Skeletal muscle satellite cell (primary cell): ENCODE results near the gene RNF17.
"Not testable (repeated sequence)": the region's sequence is repeated elsewhere in the genome, so short reads cannot be mapped to it uniquely, and the experiment has no call there.

Source experiments
- H3K27me3 ChIP-seq: 2 replicates; pipeline ENCODE4 v1.7.0; 2013; ENCODE audit warnings: low read length; ENCODE audit not compliant: control insufficient read depth, insufficient read depth
- H3K36me3 ChIP-seq: 2 replicates; pipeline ENCODE4 v1.7.0; 2013; ENCODE audit warnings: mild to moderate bottlenecking, control low read depth, low read length; ENCODE audit not compliant: insufficient read depth
- H3K4me1 ChIP-seq: 2 replicates; pipeline ENCODE4 v1.7.0; 2013; ENCODE audit warnings: low read length; ENCODE audit not compliant: control insufficient read depth, insufficient read depth
- H3K4me2 ChIP-seq: 2 replicates; pipeline ENCODE4 v1.7.0; 2013; ENCODE audit warnings: mild to moderate bottlenecking, low read length
- H3K4me3 ChIP-seq: 2 replicates; pipeline ENCODE4 v1.7.0; 2013; ENCODE audit warnings: low read length
- H3K9ac ChIP-seq: 2 replicates; pipeline ENCODE4 v1.7.0; 2013; ENCODE audit warnings: mild to moderate bottlenecking, low read depth, low read length, moderate library complexity
- H3K9me3 ChIP-seq: replicated peaks from 2 replicates; pipeline ENCODE4 v1.7.0; 2013; ENCODE audit warnings: mild to moderate bottlenecking, control low read depth, low read length

The RNF17 gene

DNA sequence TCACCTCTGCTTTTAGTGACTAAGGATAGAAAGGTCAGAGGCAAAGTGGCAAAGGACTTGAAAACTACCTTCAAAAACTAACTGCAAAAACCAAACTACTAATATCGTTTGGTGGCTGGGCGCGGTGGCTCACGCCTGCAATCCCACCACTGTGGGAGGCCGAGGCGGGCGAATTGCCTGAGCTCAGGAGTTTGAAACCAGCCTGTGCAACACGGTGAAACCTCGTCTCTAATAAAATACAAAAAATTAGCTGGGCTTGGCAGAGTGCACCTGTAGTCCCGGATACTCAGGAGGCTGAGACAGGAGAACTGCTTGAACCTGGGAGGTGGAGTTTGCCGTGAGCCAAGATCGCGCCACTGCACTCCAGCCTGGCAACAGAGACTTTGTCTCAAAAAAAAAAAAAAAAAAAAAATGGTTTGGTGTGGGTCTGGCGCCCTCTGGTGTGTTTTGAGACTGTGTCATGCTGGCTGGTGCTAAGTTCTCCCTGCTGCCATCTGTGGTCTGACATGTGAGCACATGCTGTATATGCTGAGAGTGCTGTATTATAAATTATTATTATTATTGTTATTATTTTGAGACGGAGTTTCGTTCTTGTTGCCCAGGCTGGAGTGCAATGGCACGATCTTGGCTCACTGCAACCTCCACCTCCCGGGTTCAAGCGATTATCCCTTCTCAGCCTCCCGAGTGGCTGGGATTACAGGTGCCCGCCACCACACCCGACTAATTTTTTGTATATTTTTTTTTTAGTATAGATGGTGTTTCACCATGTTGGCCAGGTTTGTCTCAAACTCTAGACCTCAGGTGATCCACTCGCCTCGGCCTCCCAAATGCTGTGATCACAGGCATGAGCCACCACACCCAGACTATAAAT lies 36.0 kb upstream of the RNF17 start:
- Histone ChIP-seq H3K4me2 (no peak overlapping the region), H3K4me1 (no peaks in the 10 kb centered on the region)

DNA sequence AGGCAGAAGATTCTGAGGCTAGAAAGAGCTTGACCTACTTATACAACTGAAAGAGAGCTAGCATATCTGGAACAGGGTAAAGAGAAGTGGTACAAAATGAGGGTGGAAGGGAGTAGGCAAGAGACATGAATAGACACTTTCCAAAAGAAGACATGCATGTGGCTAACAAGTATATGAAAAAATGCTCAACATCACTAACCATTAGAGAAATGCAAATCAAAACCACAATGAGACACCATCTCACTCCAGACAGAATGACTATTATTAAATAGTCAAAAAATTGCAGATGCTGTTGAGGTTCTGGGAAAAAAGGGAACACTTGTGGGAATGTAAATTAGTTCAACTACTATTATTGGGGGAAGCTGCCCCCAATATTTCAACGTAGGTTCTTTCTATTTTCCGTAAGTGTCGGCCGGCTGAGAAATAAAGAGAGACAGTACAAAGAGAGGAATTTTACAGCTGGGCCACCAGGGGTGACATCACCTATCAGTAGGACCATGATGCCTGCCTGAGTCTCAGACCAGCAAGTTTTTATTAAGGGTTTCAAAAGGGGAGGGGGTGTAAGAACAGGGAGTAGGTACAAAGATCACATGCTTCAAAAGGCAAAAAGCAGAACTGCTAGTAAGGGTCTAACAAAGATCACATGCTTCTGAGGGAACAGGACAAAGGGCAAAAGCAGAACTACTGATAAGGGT lies 32.9 kb upstream of the RNF17 start:
- H3K9me3 ChIP-seq, H3K4me3 ChIP-seq, H3K4me1 ChIP-seq, H3K36me3 ChIP-seq, H3K4me2 ChIP-seq, H3K9ac ChIP-seq: not testable (repeated sequence)
- peaks cover 12% of the 10 kb centered on the region for H3K27me3 ChIP-seq

More for the DNA sequence above, 36.0 kb upstream of the RNF17 start:
- Histone ChIP-seq H3K4me3 (no peak overlapping the region), H3K27me3 (peaks cover 22% of the 10 kb centered on the region), H3K36me3 (no peaks in the 10 kb centered on the region), H3K9me3 (no peaks in the 10 kb centered on the region), H3K9ac (no peak overlapping the region)

DNA sequence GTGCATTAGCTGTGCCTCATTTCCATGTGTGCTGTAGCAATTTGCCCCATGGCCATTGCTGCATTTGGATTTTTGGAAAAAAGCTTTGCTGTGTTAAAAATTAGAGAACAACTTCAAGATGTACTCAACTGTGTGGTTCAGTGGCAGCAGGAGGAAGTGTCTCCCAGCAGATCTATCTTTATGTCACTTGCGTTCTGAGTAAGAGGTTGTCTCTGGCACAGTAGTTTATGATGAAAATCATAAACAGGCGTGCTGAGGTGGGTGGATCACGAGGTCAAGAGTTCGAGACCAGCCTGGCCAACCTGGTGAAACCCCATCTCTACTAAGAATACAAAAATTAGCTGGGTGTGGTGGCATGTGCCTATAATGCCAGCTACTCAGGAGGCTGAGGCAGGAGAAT lies 29.0 kb upstream of the RNF17 start:
- no peaks in the 10 kb centered on the region for H3K27me3 ChIP-seq
- no peak overlapping the region for H3K9ac ChIP-seq
- H3K4me2 ChIP-seq: no peak overlapping the region
- no peaks in the 10 kb centered on the region for H3K9me3 ChIP-seq
- no peaks in the 10 kb centered on the region for H3K4me1 ChIP-seq
- H3K36me3 ChIP-seq: no peaks in the 10 kb centered on the region
- H3K4me3 ChIP-seq: no peak overlapping the region

DNA sequence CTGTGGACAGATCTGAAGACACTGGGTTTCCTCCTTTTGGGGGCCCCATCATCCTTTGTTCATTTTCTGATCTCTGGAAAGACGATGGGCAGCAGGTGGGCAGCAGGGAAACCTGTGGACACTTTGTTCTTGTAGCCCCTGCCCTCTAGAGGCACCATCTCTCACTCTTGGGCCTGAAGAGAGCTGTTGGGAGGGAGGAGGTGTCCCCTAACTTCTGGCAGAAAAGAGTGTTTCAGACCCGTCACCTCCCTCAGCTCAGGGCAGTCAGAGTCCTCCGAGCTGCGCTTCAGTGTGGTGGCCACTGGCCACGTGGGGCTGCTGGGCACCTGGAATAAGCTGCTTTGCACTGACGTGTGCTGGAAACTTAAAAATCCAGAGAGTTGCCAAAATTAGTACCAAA lies 26.9 kb upstream of the RNF17 start:
- H3K4me3 ChIP-seq: no peak overlapping the region
- H3K36me3 ChIP-seq: no peaks in the 10 kb centered on the region
- H3K9ac ChIP-seq: no peak overlapping the region
- no peaks in the 10 kb centered on the region for H3K9me3 ChIP-seq
- H3K4me1 ChIP-seq: no peaks in the 10 kb centered on the region
- H3K27me3 ChIP-seq: no peaks in the 10 kb centered on the region
- no peak overlapping the region for H3K4me2 ChIP-seq

DNA sequence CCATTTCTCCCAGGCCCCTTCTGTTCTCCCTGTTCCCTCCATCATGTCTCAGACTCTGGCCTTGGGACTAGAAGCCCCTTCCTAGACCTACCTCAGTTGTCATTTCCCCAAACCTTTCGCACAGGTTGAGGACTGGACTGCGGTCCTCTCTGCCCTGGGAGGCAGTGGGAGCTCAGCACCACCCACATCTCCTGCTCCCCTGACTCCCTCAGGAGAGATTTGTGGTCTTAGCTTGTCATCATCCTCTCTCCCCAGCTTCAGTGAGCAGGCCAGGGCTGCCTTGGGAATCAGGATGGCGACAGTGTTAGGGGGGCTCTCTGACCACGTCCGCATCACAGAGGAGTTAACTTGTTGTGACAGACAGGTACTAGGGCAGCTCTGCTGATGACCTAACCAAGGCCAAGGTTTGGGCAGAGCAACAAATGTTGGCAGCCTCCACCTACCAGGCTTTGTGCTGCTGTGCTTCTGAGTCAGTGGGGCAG lies 25.6 kb upstream of the RNF17 start:
- H3K4me2 ChIP-seq: no peak overlapping the region

DNA sequence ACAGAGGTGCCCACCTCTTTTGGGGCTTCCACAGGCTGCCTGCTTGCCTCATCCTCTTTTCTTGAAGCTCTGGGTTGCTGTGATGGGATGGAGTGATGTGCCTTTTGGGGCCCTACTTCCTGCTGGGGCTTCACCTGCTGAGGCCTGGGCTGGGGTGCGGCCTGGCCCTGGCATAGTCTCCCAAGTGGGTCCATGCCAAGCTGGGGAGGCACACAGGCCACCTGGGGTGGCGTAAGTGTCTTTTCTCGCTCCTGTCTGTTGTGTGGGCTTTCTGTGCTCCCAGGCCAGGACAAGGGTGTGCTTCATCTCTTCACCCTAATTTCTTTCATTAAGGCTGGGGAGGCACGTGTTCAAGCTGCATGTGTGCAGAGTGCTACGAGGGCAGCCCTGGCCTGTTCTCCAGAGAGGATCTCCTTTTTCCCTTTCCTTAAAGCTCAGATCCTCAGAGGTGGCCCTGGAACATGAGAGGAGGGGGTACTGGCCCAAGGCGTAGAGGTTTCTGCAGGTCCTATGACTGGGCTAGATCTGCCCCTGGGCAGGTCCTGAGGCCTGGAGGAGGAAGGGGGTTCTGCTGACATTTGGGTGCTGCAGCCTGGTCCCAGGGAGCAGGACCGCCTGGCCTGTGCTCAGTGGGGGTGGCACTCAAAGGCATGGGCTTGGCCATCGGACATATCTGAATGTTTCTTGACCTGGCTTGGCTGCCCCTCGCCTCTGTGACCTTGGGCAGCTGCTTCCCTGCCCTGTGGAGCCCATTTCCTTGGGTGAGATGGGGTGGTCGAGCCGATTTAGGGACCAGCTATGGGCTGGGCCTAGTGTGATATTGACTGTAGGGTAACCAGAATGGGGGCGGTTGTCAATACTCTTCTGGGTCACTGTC lies 23.7 kb upstream of the RNF17 start:
- H3K36me3 ChIP-seq: no peaks in the 10 kb centered on the region
- H3K4me1 ChIP-seq: no peaks in the 10 kb centered on the region
- H3K4me2 ChIP-seq: no peak overlapping the region
- no peak overlapping the region for H3K9ac ChIP-seq
- H3K4me3 ChIP-seq: no peak overlapping the region
- H3K27me3 ChIP-seq: peaks cover 18% of the 10 kb centered on the region
- H3K9me3 ChIP-seq: no peaks in the 10 kb centered on the region

More for the DNA sequence above, 25.6 kb upstream of the RNF17 start:
- H3K4me1 ChIP-seq: no peaks in the 10 kb centered on the region
- H3K36me3 ChIP-seq: no peaks in the 10 kb centered on the region
- no peaks in the 10 kb centered on the region for H3K9me3 ChIP-seq
- no peak overlapping the region for H3K9ac ChIP-seq
- H3K27me3 ChIP-seq: peaks cover 5% of the 10 kb centered on the region
- no peak overlapping the region for H3K4me3 ChIP-seq

DNA sequence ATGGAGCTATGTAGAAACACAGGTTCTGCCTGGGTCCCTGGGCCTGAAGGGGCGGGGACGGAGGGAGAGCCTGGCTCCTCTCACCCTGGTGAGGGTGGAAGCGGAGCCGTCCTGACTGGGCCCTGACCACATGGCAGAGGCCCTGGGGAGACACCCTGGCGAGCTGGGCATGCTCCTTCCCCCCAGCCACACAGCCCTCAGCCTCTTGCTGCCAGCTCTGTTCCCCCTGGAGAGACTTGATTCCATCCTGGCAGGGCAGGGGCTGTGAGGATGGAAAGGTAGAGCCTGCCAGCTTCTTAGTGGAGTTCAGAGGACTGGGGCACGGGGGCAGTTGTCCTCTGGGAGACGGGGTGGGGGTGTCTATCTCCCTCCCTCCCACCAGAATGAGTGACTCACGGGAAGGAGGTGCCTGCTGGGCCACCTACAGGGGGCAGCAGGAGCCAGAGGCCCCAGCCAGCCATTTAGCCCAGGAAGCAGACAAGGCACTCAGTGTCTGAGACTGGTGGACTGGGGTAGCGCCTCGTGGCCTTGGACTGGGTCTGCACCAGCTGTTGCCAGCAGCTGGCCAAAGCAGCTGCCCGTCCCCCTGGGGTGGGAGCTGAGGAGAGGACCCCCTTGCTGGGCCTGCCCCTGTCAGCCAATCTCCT lies 22.8 kb upstream of the RNF17 start:
- no peak overlapping the region for H3K4me2 ChIP-seq
- H3K36me3 ChIP-seq: no peaks in the 10 kb centered on the region
- peaks cover 25% of the 10 kb centered on the region for H3K27me3 ChIP-seq
- no peak overlapping the region for H3K4me3 ChIP-seq
- no peaks in the 10 kb centered on the region for H3K4me1 ChIP-seq
- no peaks in the 10 kb centered on the region for H3K9me3 ChIP-seq
- no peak overlapping the region for H3K9ac ChIP-seq

DNA sequence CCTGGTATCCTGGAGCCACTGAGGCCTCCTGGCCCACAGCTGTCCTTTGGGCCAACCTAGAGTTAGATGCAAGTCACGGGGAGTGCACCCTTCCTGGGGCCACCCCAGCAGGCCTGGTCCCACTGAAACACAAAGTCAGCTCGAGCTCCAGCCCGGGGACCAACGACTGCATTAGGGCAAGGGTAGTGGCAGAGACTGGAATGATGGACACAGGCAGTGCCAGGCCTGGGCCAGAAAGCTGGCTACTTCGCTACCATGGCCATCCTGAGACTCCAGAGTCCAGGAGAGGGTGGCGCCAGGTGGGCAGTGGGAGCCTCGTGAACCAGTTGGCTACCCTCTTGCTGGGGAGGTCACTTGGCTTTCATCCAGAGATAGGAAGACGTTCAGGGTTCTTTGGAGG lies 22.2 kb upstream of the RNF17 start:
- no peaks in the 10 kb centered on the region for H3K9me3 ChIP-seq

DNA sequence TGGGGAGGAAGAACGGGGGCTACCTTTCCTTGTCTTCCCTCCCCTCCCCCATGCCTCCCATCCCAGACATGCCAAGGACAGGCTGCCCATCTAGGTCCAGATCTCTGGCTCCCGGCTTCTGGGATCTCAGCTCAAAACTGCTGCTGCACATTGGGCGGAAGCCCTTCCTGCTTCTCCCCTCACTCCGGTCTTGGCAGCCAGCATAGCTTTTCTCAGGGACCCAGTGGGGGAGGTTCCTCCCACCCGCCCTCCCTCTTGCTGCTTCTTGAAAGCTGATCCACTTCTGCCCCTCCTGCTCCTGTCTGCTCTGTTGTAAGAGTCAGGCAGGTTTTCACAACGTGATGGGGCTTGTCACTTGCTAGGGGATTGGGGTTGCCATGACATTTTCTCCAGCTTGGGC lies 21.7 kb upstream of the RNF17 start:
- H3K4me3 ChIP-seq: no peak overlapping the region
- no peaks in the 10 kb centered on the region for H3K36me3 ChIP-seq
- H3K9ac ChIP-seq: no peak overlapping the region
- peaks cover 2% of the 10 kb centered on the region for H3K4me1 ChIP-seq
- no peak overlapping the region for H3K4me2 ChIP-seq
- H3K9me3 ChIP-seq: no peaks in the 10 kb centered on the region
- H3K27me3 ChIP-seq: peaks cover 37% of the 10 kb centered on the region

More for the DNA sequence above, 22.2 kb upstream of the RNF17 start:
- Histone ChIP-seq H3K27me3 (peaks cover 32% of the 10 kb centered on the region), H3K4me3 (no peak overlapping the region), H3K4me1 (no peaks in the 10 kb centered on the region), H3K9ac (no peak overlapping the region), H3K36me3 (no peaks in the 10 kb centered on the region), H3K4me2 (no peak overlapping the region)

DNA sequence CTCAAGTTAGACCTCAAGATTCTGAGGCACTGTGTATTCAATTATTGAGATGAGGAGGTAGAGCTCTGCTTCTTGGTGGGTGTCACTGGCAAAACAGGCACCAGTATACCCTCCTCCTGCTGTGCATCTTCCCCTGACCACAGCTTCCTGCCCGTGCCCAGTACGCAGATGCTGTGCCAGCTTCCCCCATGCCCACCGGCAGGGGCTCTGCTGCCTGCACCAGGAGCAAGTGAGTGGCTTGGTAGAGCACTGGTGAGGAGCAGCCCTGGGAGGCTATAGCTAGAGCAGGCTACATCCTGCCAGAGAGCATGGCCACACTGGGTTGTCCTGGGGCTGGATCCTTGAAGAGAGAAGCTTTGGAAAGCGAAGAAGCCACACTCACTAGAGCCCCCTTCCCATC lies 21.0 kb upstream of the RNF17 start:
- Histone ChIP-seq H3K9ac (no peak overlapping the region), H3K4me2 (no peak overlapping the region), H3K4me3 (no peak overlapping the region), H3K27me3 (peaks cover 43% of the 10 kb centered on the region), H3K9me3 (no peaks in the 10 kb centered on the region), H3K4me1 (peaks cover 7% of the 10 kb centered on the region), H3K36me3 (no peaks in the 10 kb centered on the region)

DNA sequence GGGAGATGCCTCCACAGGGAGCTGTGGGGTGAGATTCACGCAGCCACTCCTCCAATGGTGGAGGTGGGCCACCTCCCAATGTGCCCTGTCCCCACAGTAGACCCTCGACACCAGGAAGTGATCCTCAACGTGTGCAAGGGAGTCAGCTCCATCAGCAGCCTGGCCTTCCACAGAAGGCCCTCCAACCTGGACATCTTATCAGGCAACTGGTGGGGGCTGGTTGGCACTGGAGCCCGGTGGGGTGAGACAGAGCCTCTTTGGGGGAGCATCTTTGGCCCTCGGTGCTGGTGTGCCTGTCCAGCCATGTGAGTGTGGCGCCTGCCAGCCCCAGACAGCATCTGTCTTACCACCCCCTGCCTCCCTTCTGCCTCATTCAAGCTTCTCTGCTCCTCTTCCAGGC lies 19.7 kb upstream of the RNF17 start:
- no peaks in the 10 kb centered on the region for H3K9me3 ChIP-seq
- H3K4me1 ChIP-seq: peaks cover 7% of the 10 kb centered on the region
- no peak overlapping the region for H3K4me2 ChIP-seq
- no peak overlapping the region for H3K4me3 ChIP-seq
- no peak overlapping the region for H3K9ac ChIP-seq
- no peaks in the 10 kb centered on the region for H3K36me3 ChIP-seq
- peaks cover 53% of the 10 kb centered on the region for H3K27me3 ChIP-seq
